ENCODE data around the gene FLNC. TPM values are rescaled to one million over a fixed set of nuclear protein-coding genes. Genes with fewer than 3 reads are reported as not detected.

Gene FLNC
- total and polyA plus RNA-seq, 9 of the 15 experiments (the other 6 are each of a cell fraction or from before 2014, with no cell fraction given): 0.90 to 155 (median 28.8) TPM

- no peak for TF ChIP-seq TRIM25 (IDR thresholded peaks at IDR 0.05; ENCODE audit: borderline replicate concordance)
- no peak for TF ChIP-seq RBM15 (IDR thresholded peaks at IDR 0.05; ENCODE audit: insufficient read depth, low read length)
- TF ChIP-seq DIDO1 (tag; IDR thresholded peaks at IDR 0.05; ENCODE audit: low read depth): no peak
- TF ChIP-seq SRSF9 (IDR thresholded peaks at IDR 0.05; ENCODE audit: borderline replicate concordance, low read depth, low read length): no peak
- TF ChIP-seq BRD4 (IDR thresholded peaks at IDR 0.05): no peak
- peak; percentile 40; the same call in 1 of the 2 replicates for TF ChIP-seq NFIC (IDR thresholded peaks at IDR 0.05)
- TF ChIP-seq ZNF354B (CRISPR knock-in tag; IDR thresholded peaks at IDR 0.05): no peak
- no peak for TF ChIP-seq ZFX (CRISPR knock-in tag; IDR thresholded peaks at IDR 0.05)
- TF ChIP-seq ZBTB26 (CRISPR knock-in tag; IDR thresholded peaks at IDR 0.05): no peak
- TF ChIP-seq AFF1 (IDR thresholded peaks at IDR 0.05; ENCODE audit: low read depth in 1 of 2, partially characterized antibody in 2 of 2): no peak
- TF ChIP-seq DMBX1 (CRISPR knock-in tag; IDR thresholded peaks at IDR 0.05; ENCODE audit: borderline replicate concordance): no peak; the same call in none of the 2 replicates
- TF ChIP-seq ZBED1 (IDR thresholded peaks at IDR 0.05): no peak
- TF ChIP-seq NCOA2 (IDR thresholded peaks at IDR 0.05; ENCODE audit: partially characterized antibody in 2 of 2): no peak
- no peak for TF ChIP-seq ZNF282 (CRISPR knock-in tag; IDR thresholded peaks at IDR 0.05)
- 0 out of 2 replicates have a peak, but pooled peaks have one; percentile 48 for TF ChIP-seq LARP7 (IDR thresholded peaks at IDR 0.05)
- 0 out of 2 replicates have a peak, but pooled peaks have one; percentile 29 for TF ChIP-seq TARDBP (IDR thresholded peaks at IDR 0.05)
- TF ChIP-seq ZBTB33 (CRISPR knock-in tag; IDR thresholded peaks at IDR 0.05): no peak
Measured at GRCh38 chr7:128829391-128830166, 627 bp upstream of the FLNC start (continued).
